Activated CD8-positive, alpha-beta memory T cell treated with anti-CD3 and anti-CD28 coated beads for 48 hours (primary cell): ENCODE results near the gene COX15.
"Not testable (repeated sequence)": the region's sequence is repeated elsewhere in the genome, so short reads cannot be mapped to it uniquely, and the experiment has no call there.

Source experiments
- DNase-seq, 3 experiments: peaks; one replicate each; pipeline ENCODE4 v3.0.0-alpha.2; 2020; ENCODE audit warnings: low read depth in 2 of 3, low spot score in 2 of 3

COX15 gene

GRCh38 chr10:99732033-99732842 lies at the start of gene COX15, which contains the start of gene CUTC:
COX15 (minus strand) TSS chr10:99732127; CDS start chr10:99732049, 78 bp downstream.
CUTC (plus strand) TSS chr10:99732234; CDS start chr10:99732349, 115 bp downstream.
- DNase-seq: peak; percentile 75 to 90 (median 88)

- DNase-seq: no peak
Measured at GRCh38 chr10:99779335-99779734, 47.4 kb upstream of the COX15 start.

- DNase-seq: no peak
Measured at GRCh38 chr10:99777918-99778714, 46.2 kb upstream of the COX15 start.

GRCh38 chr10:99775850-99776249 lies 43.9 kb upstream of the COX15 start:
- no peak for DNase-seq

GRCh38 chr10:99770408-99771045 lies 38.6 kb upstream of the COX15 start:
- DNase-seq: no peak

- DNase-seq: no peak
Measured at GRCh38 chr10:99769706-99770105, 37.8 kb upstream of the COX15 start.

GRCh38 chr10:99768556-99768955 lies 36.6 kb upstream of the COX15 start:
- DNase-seq: no peak

- no peak for DNase-seq
Measured at GRCh38 chr10:99767901-99768300, 36.0 kb upstream of the COX15 start.

GRCh38 chr10:99766302-99766681 lies 34.4 kb upstream of the COX15 start:
- DNase-seq: no peak

GRCh38 chr10:99765672-99766301 lies 33.9 kb upstream of the COX15 start:
- no peak for DNase-seq

- no peak for DNase-seq
Measured at GRCh38 chr10:99761365-99761764, 29.4 kb upstream of the COX15 start.

- DNase-seq: no peak
Measured at GRCh38 chr10:99760321-99760720, 28.4 kb upstream of the COX15 start.

GRCh38 chr10:99758211-99758891 lies 26.4 kb upstream of the COX15 start:
- DNase-seq: no peak

GRCh38 chr10:99756159-99756558 lies 24.2 kb upstream of the COX15 start:
- DNase-seq: no peak

- no peak for DNase-seq
Measured at GRCh38 chr10:99754670-99755069, 22.7 kb upstream of the COX15 start.

GRCh38 chr10:99750641-99751040 lies 18.7 kb upstream of the COX15 start:
- no peak for DNase-seq

GRCh38 chr10:99748823-99749451 lies 17.0 kb upstream of the COX15 start:
- DNase-seq: no peak

GRCh38 chr10:99746166-99746565 lies 14.2 kb upstream of the COX15 start:
- DNase-seq: not testable (repeated sequence)

GRCh38 chr10:99743841-99744240 lies 11.9 kb upstream of the COX15 start:
- no peak for DNase-seq

GRCh38 chr10:99742701-99743100 lies 10.8 kb upstream of the COX15 start:
- DNase-seq: no peak
